Renal cortex interstitium (tissue), 11 donors: ENCODE results near the gene MBP. TPM values are rescaled to one million over a fixed set of nuclear protein-coding genes. Genes with fewer than 3 reads are reported as not detected.

Experiments
- DNase-seq, 11 donors: peaks; one replicate each; pipeline ENCODE4 v3.0.0-alpha.2; 2013; ENCODE audit warnings: low read depth in 9 of 11, low spot score in 4 of 11; ENCODE audit errors: extremely low read depth in 1 of 11
- polyA plus RNA-seq, 3 donors: library from polyadenylated mRNA; unstranded; fragments of 120-200 nt; gene quantifications; one replicate each; pipeline ENCODE4 v1.2.1, GENCODE V29; 2013; ENCODE audit not compliant: insufficient read length in 3 of 3

The MBP gene
- polyA plus RNA-seq, 3 donors, result 16.9 to 18.5 (median 17.0) TPM

DNA sequence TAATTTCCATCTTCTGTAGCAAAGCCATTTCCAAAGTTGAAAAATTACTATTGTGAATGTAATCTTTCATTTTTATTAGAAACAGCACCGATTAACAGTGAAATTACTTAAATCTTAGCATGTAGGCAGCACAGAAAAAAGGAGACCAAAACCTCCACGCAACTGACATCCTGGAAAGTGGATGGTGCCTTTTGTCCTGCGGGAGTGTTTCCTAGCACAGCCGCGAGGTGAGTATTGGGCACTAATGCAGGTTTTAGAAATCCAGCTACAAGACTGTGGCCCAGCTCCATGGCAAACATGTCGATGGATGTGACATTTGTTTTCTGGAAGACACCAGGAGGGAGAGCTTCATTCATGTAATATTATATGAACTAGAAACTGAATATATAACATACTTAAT lies 86.9 kb downstream of the MBP start:
- no peak for DNase-seq

DNA sequence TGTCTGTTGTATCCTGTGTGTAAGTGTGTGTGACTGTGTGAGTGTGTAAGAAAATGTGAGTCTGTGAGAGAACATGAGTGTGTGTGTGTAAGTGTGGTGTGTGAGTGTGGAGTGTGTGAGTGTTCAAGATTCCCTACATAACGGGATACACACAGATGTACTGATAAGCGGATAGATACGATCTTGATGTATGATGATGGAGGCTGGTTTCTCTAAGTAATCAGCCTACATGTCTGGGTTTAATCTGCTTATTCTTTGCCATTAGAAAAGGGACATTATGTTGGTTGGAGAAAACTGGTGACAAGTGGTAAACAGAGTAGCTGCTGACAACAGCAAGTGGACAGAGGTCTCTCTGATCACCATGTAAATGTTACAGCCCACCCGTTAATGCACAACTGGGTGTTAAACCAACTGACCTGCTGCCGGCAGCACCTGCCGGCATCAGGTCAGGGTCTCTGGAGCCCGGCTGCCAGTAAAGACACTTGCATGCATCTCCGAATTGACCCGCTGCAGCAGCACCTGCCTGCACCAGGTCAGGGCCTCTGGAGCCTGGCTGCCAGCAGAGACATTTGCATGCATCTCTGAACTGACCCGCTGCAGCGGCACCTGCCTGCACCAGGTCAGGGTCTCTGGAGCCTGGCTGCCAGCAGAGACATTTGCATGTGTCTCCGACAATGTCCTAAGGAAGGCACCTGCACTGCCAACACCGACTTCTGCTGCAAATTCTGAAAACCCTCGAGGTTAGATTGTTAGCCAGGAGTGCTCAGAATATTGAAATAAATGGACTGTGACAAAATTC lies 87.5 kb downstream of the MBP start:
- no peak for DNase-seq

GRCh38 chr18:77043541-77044280 lies 88.9 kb downstream of the MBP start:
- DNase-seq, result no peak

GRCh38 chr18:77042583-77042982 lies 90.0 kb downstream of the MBP start:
- DNase-seq, result no peak

GRCh38 chr18:77039196-77040130 lies 93.1 kb downstream of the MBP start:
- no peak for DNase-seq

GRCh38 chr18:77038182-77038858 lies 94.3 kb downstream of the MBP start:
- DNase-seq, result no peak

DNA sequence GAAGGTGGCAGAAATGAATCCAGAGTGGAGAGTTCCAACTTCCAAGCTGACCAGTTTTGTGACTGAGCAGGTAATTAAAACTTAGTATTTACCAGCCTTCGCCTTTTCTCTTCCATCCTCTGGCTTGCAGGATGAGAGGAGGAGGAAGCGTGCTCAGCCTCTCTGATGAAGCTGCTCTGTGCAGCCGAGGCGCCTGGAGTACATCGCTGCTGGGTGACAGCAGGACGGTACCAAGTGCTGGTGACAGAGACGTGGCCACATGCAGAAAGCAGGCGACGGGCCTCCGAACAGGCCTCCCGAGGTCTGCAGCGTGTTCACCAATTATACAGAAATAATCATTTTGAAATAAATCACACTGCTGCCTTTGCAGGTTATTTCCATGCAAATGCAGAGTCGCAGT lies 95.0 kb downstream of the MBP start:
- DNase-seq, result no peak

- DNase-seq, result no peak
Measured at GRCh38 chr18:77035380-77036187, 97.0 kb downstream of the MBP start.

- no peak for DNase-seq
Measured at GRCh38 chr18:77033575-77033974, 99.0 kb downstream of the MBP start.

GRCh38 chr18:77032181-77032701 lies 100.3 kb downstream of the MBP start:
- DNase-seq, result no peak

DNA sequence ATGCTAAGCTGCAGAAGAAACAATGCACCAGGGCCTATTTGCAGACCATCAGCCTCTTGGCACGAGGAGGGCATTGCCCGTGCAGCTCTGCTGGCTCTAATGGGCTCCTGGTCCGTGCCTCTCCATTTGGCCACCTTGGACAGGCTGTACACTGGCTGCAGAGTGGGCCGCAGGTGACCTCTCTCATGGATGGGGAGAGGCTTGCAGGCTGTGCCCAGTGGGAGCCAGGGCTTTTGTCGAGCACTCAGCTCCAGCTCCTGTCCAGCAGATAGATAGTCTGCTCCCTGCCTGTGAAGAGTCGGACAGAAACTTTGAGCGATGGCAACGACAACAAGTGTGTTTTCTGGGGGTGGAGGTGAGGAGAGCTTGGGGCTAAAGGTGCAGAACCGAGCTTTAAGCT lies 100.9 kb downstream of the MBP start:
- no peak for DNase-seq

DNA sequence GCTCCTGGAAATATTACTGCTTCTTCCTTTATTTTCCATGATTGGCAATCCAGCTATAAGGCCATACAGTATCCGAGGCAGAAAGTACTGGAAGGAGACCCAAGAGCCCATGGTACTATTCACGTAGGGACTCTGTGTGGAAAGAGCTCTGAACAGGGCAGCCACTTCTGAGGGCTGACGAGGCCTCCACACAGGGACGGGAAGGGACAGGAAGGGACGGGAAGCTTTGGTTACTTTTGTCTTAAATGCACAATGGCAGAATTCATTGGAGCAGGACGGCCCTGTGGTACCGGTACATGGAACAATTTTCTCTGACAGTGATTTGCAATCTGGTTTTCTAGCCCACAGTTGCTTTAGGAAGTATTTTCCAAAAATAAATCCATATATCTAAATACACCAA lies 102.4 kb downstream of the MBP start:
- DNase-seq, result no peak

DNA sequence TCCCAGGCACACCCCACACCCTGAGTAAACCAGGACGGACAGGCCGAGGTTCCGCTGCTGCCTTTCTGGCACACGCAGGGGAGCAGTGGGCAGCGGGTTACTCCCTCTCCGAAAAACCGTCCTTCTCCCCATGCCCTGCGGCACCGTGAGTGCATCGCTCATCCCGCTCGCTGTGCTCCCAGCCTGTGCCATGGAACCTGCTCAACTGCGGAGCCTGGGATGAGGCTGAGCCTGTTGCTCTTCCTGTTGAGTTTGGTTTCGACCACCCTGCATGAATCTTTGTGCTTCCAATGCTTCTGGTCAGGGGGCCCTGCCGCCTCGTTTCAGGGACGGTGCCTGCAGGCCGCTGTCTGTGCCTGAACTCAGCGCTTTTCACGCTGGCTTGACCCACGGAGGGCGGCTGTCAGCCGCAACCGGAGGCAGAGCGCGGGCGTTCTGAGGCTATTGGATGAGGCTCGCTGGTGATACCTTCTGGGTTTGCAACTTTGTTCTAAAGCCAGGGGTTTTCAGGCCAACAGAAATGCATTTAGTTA lies 106.7 kb downstream of the MBP start:
- no peak for DNase-seq

GRCh38 chr18:77025123-77025522 lies 107.5 kb downstream of the MBP start:
- DNase-seq, result no peak

GRCh38 chr18:77024476-77024875 lies 108.1 kb downstream of the MBP start:
- DNase-seq, result no peak

- peak in 5 of 11 donors; percentile 26 to 44 (median 27) for DNase-seq
Measured at GRCh38 chr18:77023102-77023782, 109.3 kb downstream of the MBP start.

- DNase-seq, result no peak
Measured at GRCh38 chr18:77022556-77022955, 110.0 kb downstream of the MBP start.
